SK-N-MC (cell line): ENCODE results near the gene CETN3.
A peak's percentile ranks its signal among the peaks of the same experiment; 100 is the strongest.
"Not testable (repeated sequence)": the region's sequence is repeated elsewhere in the genome, so short reads cannot be mapped to it uniquely, and the experiment has no call there.

Experiments
- DNase-seq: peaks from one replicate; pipeline ENCODE4 v3.0.0-alpha.2; 2011; ENCODE audit warnings: low read depth, low spot score
- H3K27ac ChIP-seq: fragments of 200-600 bp; sonication (generic); 2 replicates; pipeline ENCODE4 v1.5.1; 2016; ENCODE audit warnings: mixed run types
- H3K36me3 ChIP-seq: fragments of 200-600 bp; sonication (generic); 2 replicates; pipeline ENCODE4 v1.6.1; 2017; ENCODE audit warnings: antibody characterized with exemption, low read length, mixed read lengths; ENCODE audit not compliant: insufficient read depth
- H3K4me3 ChIP-seq: fragments of 200-600 bp; sonication (generic); 2 replicates; pipeline ENCODE4 v1.5.1; 2016
- H3K9ac ChIP-seq: fragments of 200-600 bp; sonication (generic); 2 replicates; pipeline ENCODE4 v1.8.0; 2017; ENCODE audit warnings: mixed run types, mixed read lengths; ENCODE audit not compliant: insufficient read length
- H3K9me3 ChIP-seq: fragments of 200-600 bp; sonication (generic); 2 replicates; pipeline ENCODE4 v1.6.1; 2017; ENCODE audit warnings: low read depth, mild to moderate bottlenecking, antibody characterized with exemption, low read length, moderate library complexity, mixed read lengths
- EZH2 ChIP-seq: fragments of 200-600 bp; sonication (generic); IDR thresholded peaks from one replicate; pipeline ENCODE4 v1.6.1; 2017; ENCODE audit warnings: antibody characterized with exemption
- FOXP2 ChIP-seq: optimal IDR thresholded peaks from 2 replicates; pipeline ENCODE3; 2011; ENCODE audit warnings: mild to moderate bottlenecking, moderate library complexity; ENCODE audit not compliant: insufficient read depth; ENCODE audit errors: extremely low read length, control extremely low read depth
- POLR2AphosphoS5 ChIP-seq: IDR thresholded peaks from 2 replicates; pipeline ENCODE4 v1.6.1; 2012; ENCODE audit warnings: mild to moderate bottlenecking, low read depth, low read length, borderline replicate concordance

The CETN3 gene

GRCh38 chr5:90353254-90353653 lies 56.3 kb downstream of the CETN3 start:
- no peak for DNase-seq
- no peak overlapping the region for H3K4me3 ChIP-seq
- H3K9ac ChIP-seq = no peak overlapping the region
- H3K27ac ChIP-seq = no peak overlapping the region
- H3K9me3 ChIP-seq = no peaks in the 10 kb centered on the region
- H3K36me3 ChIP-seq = no peaks in the 10 kb centered on the region
- no peak for TF ChIP-seq POLR2AphosphoS5
- TF ChIP-seq EZH2 = no peak
- TF ChIP-seq FOXP2 = no peak

- Histone ChIP-seq H3K9ac (no peak overlapping the region), H3K27ac (no peak overlapping the region), H3K4me3 (no peak overlapping the region), H3K36me3 (no peaks in the 10 kb centered on the region), H3K9me3 (no peaks in the 10 kb centered on the region)
- no peak for TF ChIP-seq FOXP2
- TF ChIP-seq EZH2 = no peak
- no peak for DNase-seq
Observed at GRCh38 chr5:90351101-90351500, 58.5 kb downstream of the CETN3 start.

GRCh38 chr5:90347462-90347861 lies 62.1 kb downstream of the CETN3 start:
- no peak for TF ChIP-seq EZH2
- TF ChIP-seq POLR2AphosphoS5 = no peak
- no peak for TF ChIP-seq FOXP2
- Histone ChIP-seq H3K27ac (no peak overlapping the region), H3K36me3 (no peaks in the 10 kb centered on the region), H3K9ac (no peak overlapping the region), H3K9me3 (no peaks in the 10 kb centered on the region), H3K4me3 (no peak overlapping the region)
- no peak for DNase-seq

GRCh38 chr5:90345684-90346083 lies 63.9 kb downstream of the CETN3 start:
- Histone ChIP-seq H3K4me3 (no peak overlapping the region), H3K9me3 (no peaks in the 10 kb centered on the region), H3K9ac (no peak overlapping the region), H3K27ac (no peak overlapping the region), H3K36me3 (no peaks in the 10 kb centered on the region)
- no peak for DNase-seq
- TF ChIP-seq POLR2AphosphoS5 (no peak), EZH2 (no peak), FOXP2 (no peak)

DNA sequence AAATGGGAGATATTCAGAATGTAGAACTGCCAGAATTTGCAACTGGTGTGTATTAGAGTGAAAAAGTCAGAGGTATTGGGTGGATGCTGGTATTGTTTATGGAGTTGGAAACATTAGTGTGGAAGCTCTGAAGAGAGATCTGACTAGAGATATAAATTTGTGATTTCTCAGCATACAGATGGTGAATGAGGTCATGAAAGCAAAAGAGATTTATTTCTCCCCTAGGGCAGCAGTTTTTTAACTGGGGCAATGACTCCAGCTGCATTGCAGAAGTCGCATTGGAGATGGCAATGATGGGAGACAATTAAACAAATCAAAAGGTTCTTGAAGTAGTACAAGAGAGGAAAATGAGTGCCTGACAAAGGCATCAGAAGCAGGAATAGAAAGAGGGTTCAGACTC lies 64.9 kb downstream of the CETN3 start:
- no peaks in the 10 kb centered on the region for H3K9me3 ChIP-seq

GRCh38 chr5:90343731-90344130 lies 65.8 kb downstream of the CETN3 start:
- H3K36me3 ChIP-seq, H3K4me3 ChIP-seq, H3K9me3 ChIP-seq, DNase-seq, H3K9ac ChIP-seq, H3K27ac ChIP-seq: not testable (repeated sequence)

More for the DNA sequence above, 64.9 kb downstream of the CETN3 start:
- no peak overlapping the region for H3K27ac ChIP-seq
- TF ChIP-seq EZH2 (no peak), POLR2AphosphoS5 (no peak), FOXP2 (no peak)
- H3K36me3 ChIP-seq = no peaks in the 10 kb centered on the region
- no peak overlapping the region for H3K4me3 ChIP-seq
- H3K9ac ChIP-seq = no peak overlapping the region
- DNase-seq = peak; percentile 26

DNA sequence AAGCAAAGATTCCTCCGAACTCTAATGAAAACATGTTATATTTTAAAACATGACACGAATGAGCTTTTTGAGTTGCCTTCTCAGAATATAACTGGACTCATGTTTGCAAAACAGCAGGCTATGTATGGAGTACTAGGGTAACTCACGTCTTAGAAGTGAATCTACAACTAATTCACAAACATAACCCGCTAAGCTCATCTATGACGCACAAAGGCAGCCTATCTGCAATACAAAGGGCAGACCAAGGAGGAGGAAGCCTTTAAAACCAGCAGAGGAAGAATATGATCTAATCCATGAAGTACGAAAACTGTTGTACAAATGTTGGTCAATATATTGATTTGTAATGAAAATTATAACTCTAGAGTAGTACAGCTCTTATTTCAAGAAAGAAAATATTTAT lies 67.0 kb downstream of the CETN3 start:
- Histone ChIP-seq H3K4me3 (no peak overlapping the region), H3K36me3 (no peaks in the 10 kb centered on the region), H3K9ac (no peak overlapping the region), H3K27ac (no peak overlapping the region), H3K9me3 (no peaks in the 10 kb centered on the region)
- TF ChIP-seq POLR2AphosphoS5 = no peak
- no peak for TF ChIP-seq FOXP2
- TF ChIP-seq EZH2 = no peak
- DNase-seq = no peak
